HUES6 (cell line): ENCODE measurements around the gene MIR17HG.
"Not testable (repeated sequence)": the region's sequence is repeated elsewhere in the genome, so short reads cannot be mapped to it uniquely, and the experiment has no call there.

Experiments
- H3K27ac ChIP-seq: 2 replicates; pipeline ENCODE4 v1.7.0; 2013; ENCODE audit warnings: low read depth, mild to moderate bottlenecking, low read length, inconsistent platforms
- H3K27me3 ChIP-seq: 2 replicates; pipeline ENCODE4 v1.6.1; 2013; ENCODE audit warnings: low read length; ENCODE audit not compliant: control insufficient read depth, insufficient read depth
- H3K36me3 ChIP-seq: 2 replicates; pipeline ENCODE4 v1.6.1; 2013; ENCODE audit warnings: low read length; ENCODE audit not compliant: control insufficient read depth, insufficient read depth
- H3K4me1 ChIP-seq: 2 replicates; pipeline ENCODE4 v1.6.1; 2013; ENCODE audit warnings: low read length; ENCODE audit not compliant: control insufficient read depth, insufficient read depth
- H3K4me3 ChIP-seq: 2 replicates; pipeline ENCODE4 v1.5.1; 2013; ENCODE audit warnings: low read depth, low read length
- H3K9ac ChIP-seq: one replicate; pipeline ENCODE4 v1.6.1; 2013; ENCODE audit warnings: mild to moderate bottlenecking, low read length
- H3K9me3 ChIP-seq: 2 replicates; pipeline ENCODE4 v1.6.1; 2013; ENCODE audit warnings: low read depth, low read length; ENCODE audit not compliant: control insufficient read depth, insufficient read depth

Gene MIR17HG

DNA sequence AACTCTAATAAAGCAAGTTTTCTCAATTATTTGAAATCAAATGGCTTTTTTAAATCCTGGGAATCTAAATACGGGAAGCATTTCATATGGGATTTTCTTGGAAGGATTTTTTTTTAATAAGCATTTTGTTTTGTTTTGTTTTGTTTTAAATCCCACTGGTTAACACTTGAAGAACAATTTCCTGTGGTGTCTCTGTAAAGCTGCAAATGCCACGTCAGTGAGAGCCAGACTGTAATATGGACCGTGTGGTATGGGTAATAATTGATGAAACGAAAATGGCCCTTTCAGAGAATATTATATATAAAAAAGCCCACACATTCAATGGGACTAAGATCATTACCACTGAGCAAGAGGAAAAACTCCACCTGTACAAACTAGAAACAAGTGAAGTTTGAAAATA is 33.9 kb upstream of the MIR17HG start:
- H3K4me3 ChIP-seq, result no peak overlapping the region

DNA sequence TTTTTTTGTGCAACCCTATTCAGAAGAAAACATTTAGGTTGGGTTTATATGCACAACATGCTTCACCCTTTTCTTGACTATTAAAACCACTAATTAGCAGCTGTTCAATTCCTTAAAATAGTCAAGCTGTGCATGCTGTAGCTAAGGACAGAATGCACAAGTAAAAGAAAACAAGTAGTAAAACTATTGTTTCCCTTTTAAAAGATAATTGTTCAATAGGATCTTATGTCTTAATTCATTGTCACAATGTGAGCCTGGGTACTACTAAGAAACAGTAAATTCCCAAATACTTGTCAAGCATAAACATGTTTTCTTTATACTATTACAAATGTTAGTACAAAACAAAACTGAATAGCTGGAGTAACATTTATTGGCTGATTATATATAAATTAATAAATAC is 32.6 kb upstream of the MIR17HG start:
- H3K27ac ChIP-seq, result no peak overlapping the region
- H3K9ac ChIP-seq, result no peak overlapping the region
- H3K27me3 ChIP-seq, result no peaks in the 10 kb centered on the region
- H3K36me3 ChIP-seq, result no peaks in the 10 kb centered on the region
- no peaks in the 10 kb centered on the region for H3K4me1 ChIP-seq
- no peaks in the 10 kb centered on the region for H3K9me3 ChIP-seq
- H3K4me3 ChIP-seq, result no peak overlapping the region

More for the DNA sequence above, 33.9 kb upstream of the MIR17HG start:
- Histone ChIP-seq H3K27me3 (no peaks in the 10 kb centered on the region), H3K27ac (no peak overlapping the region), H3K9me3 (no peaks in the 10 kb centered on the region), H3K36me3 (no peaks in the 10 kb centered on the region), H3K4me1 (no peaks in the 10 kb centered on the region), H3K9ac (no peak overlapping the region)

GRCh38 chr13:91318886-91319285 is 28.6 kb upstream of the MIR17HG start:
- Histone ChIP-seq H3K4me3 (no peak overlapping the region), H3K27ac (no peak overlapping the region), H3K9ac (no peak overlapping the region), H3K9me3 (no peaks in the 10 kb centered on the region), H3K36me3 (no peaks in the 10 kb centered on the region), H3K27me3 (no peaks in the 10 kb centered on the region), H3K4me1 (no peaks in the 10 kb centered on the region)

- no peak overlapping the region for H3K4me3 ChIP-seq
- no peak overlapping the region for H3K9ac ChIP-seq
- no peaks in the 10 kb centered on the region for H3K36me3 ChIP-seq
- H3K27ac ChIP-seq, result no peak overlapping the region
- no peaks in the 10 kb centered on the region for H3K9me3 ChIP-seq
- no peaks in the 10 kb centered on the region for H3K4me1 ChIP-seq
- no peaks in the 10 kb centered on the region for H3K27me3 ChIP-seq
Observed at GRCh38 chr13:91319996-91320395, 27.5 kb upstream of the MIR17HG start.

GRCh38 chr13:91320990-91321389 is 26.5 kb upstream of the MIR17HG start:
- H3K4me3 ChIP-seq, H3K27me3 ChIP-seq, H3K9me3 ChIP-seq, H3K27ac ChIP-seq, H3K36me3 ChIP-seq, H3K9ac ChIP-seq, H3K4me1 ChIP-seq: not testable (repeated sequence)

GRCh38 chr13:91323349-91323748 is 24.1 kb upstream of the MIR17HG start:
- Histone ChIP-seq H3K9ac (no peak overlapping the region), H3K4me1 (no peaks in the 10 kb centered on the region), H3K36me3 (no peaks in the 10 kb centered on the region), H3K4me3 (no peak overlapping the region), H3K27me3 (no peaks in the 10 kb centered on the region), H3K27ac (no peak overlapping the region), H3K9me3 (no peaks in the 10 kb centered on the region)

GRCh38 chr13:91326146-91326545 is 21.3 kb upstream of the MIR17HG start:
- Histone ChIP-seq H3K9me3 (no peaks in the 10 kb centered on the region), H3K4me1 (no peaks in the 10 kb centered on the region), H3K9ac (no peak overlapping the region), H3K27ac (no peak overlapping the region), H3K27me3 (no peaks in the 10 kb centered on the region), H3K36me3 (no peaks in the 10 kb centered on the region), H3K4me3 (no peak overlapping the region)

DNA sequence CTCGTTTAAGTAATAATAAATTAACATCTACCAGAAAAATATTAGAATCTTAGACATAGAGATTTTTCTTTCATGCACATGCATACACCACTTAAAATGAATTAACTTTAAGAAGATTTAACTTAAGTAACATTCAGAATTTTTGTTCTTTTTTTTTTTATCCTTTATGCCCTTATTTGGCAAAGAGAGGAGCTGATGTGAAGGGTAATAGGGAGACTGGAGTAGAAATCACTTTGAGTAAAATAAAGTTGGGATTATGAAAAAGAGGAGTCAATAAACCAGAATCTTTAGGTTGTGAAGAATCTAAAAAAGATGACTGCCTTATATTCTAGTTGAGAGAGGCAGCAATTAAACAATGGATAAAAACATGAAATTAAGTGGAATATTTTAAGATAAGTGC is 18.8 kb upstream of the MIR17HG start:
- H3K27me3 ChIP-seq, result no peaks in the 10 kb centered on the region
- no peak overlapping the region for H3K4me3 ChIP-seq
- no peaks in the 10 kb centered on the region for H3K9me3 ChIP-seq
- no peak overlapping the region for H3K27ac ChIP-seq
- H3K4me1 ChIP-seq, result no peaks in the 10 kb centered on the region
- no peak overlapping the region for H3K9ac ChIP-seq
- no peaks in the 10 kb centered on the region for H3K36me3 ChIP-seq

- Histone ChIP-seq H3K27me3 (no peaks in the 10 kb centered on the region), H3K4me1 (no peaks in the 10 kb centered on the region), H3K4me3 (no peak overlapping the region)
Observed at GRCh38 chr13:91329733-91330132, 17.8 kb upstream of the MIR17HG start.

DNA sequence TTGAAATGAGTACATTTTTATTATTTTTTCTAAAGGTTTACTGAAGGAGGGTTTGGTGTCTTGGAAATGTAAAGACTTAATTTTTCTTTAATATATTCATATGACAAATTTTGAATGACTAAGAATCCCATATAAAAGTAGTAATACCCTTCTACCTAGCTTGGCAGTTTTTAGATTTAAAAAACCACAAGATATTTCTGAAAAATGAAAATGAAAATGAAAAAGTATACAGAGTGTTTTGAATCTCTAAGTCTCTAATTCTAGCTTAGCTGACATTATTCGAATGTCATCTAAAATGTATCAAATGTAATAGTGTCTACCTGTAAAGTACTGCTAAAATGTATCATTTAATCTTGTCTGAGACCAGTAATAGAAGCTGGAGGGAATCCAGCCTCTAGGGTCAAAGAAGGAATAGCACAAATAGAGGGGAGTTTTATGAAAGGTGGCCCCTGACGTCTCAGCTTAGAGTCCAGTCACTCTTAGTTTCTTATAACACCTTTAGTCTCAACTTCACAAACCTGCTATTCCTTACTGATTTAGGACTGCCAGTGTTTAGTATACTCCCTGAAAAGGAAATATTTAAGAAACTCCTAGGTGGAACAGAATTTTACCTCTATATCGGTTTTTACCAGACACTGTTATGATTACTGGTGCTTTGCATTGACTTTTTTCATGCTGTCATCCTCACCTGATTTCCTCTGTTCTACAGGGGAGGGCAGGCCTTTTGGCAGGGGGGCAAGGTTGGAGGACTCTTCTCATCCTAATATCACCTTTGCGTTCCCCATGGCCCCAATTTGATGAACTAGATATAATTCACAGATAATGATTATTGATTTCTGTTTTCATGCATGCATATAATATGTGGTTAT is 16.2 kb upstream of the MIR17HG start:
- Histone ChIP-seq H3K9me3 (no peaks in the 10 kb centered on the region), H3K27me3 (no peaks in the 10 kb centered on the region), H3K27ac (no peak overlapping the region), H3K36me3 (no peaks in the 10 kb centered on the region), H3K4me1 (no peaks in the 10 kb centered on the region), H3K9ac (no peak overlapping the region), H3K4me3 (no peak overlapping the region)

More at GRCh38 chr13:91329733-91330132, 17.8 kb upstream of the MIR17HG start:
- no peak overlapping the region for H3K27ac ChIP-seq
- no peaks in the 10 kb centered on the region for H3K9me3 ChIP-seq
- H3K36me3 ChIP-seq, result no peaks in the 10 kb centered on the region
- H3K9ac ChIP-seq, result no peak overlapping the region

GRCh38 chr13:91346062-91346461 is 1.4 kb upstream of the MIR17HG start:
- Histone ChIP-seq H3K9me3 (no peaks in the 10 kb centered on the region), H3K27me3 (peaks cover 10% of the 10 kb centered on the region; the same call in 1 of the 2 replicates), H3K4me3 (no peak overlapping the region), H3K9ac (no peak overlapping the region), H3K4me1 (peaks cover 15% of the 10 kb centered on the region), H3K27ac (no peak overlapping the region), H3K36me3 (peaks cover 21% of the 10 kb centered on the region)
